Measurements from ENCODE around the gene ST6GALNAC3. TPM values are rescaled to one million over a fixed set of nuclear protein-coding genes. Genes with fewer than 3 reads are reported as not detected.
"Not testable (repeated sequence)": the region's sequence is repeated elsewhere in the genome, so short reads cannot be mapped to it uniquely, and the experiment has no call there.

Gene ST6GALNAC3
- total and polyA plus RNA-seq, 3 donors from 2014 or later = 0.46 to 0.87 (median 0.74) TPM

DNA sequence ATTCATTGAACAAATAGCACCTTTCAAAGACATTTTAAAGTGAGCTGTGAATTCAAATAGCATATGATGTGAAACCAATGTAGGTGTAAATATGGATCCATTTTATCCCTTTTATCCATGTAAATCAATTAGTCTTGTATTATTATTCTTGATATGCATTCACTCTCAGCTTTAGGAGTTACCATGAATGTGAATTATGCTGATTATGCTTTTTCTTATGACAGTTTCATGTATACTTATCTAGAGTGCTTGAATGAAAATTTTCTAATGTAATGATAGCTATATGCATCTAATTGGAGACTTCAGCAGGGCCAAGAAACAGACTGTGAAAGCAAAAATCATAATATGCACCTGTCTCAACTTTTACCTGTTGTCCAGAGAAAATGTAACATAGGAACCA, 566.2 kb downstream of the ST6GALNAC3 start:
- intact Hi-C loops (cut with DNase I; ENCODE audit: low total_unique reads) = no loop called here
- Histone ChIP-seq H3K4me3 (no peak overlapping the region), H3K9me3 (no peaks in the 10 kb centered on the region), H3K27ac (no peak overlapping the region), H3K27me3 (no peaks in the 10 kb centered on the region), H3K4me1 (no peaks in the 10 kb centered on the region), H3K36me3 (ENCODE audit: low read depth, missing control alignments) (no peaks in the 10 kb centered on the region)
- no peak for TF ChIP-seq POLR2A (IDR thresholded peaks at IDR 0.05)
- TF ChIP-seq, protein P1, sequence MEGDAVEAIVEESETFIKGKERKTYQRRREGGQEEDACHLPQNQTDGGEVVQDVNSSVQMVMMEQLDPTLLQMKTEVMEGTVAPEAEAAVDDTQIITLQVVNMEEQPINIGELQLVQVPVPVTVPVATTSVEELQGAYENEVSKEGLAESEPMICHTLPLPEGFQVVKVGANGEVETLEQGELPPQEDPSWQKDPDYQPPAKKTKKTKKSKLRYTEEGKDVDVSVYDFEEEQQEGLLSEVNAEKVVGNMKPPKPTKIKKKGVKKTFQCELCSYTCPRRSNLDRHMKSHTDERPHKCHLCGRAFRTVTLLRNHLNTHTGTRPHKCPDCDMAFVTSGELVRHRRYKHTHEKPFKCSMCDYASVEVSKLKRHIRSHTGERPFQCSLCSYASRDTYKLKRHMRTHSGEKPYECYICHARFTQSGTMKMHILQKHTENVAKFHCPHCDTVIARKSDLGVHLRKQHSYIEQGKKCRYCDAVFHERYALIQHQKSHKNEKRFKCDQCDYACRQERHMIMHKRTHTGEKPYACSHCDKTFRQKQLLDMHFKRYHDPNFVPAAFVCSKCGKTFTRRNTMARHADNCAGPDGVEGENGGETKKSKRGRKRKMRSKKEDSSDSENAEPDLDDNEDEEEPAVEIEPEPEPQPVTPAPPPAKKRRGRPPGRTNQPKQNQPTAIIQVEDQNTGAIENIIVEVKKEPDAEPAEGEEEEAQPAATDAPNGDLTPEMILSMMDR (IDR thresholded peaks at IDR 0.05) = no peak
- DNase-seq = no peak

DNA sequence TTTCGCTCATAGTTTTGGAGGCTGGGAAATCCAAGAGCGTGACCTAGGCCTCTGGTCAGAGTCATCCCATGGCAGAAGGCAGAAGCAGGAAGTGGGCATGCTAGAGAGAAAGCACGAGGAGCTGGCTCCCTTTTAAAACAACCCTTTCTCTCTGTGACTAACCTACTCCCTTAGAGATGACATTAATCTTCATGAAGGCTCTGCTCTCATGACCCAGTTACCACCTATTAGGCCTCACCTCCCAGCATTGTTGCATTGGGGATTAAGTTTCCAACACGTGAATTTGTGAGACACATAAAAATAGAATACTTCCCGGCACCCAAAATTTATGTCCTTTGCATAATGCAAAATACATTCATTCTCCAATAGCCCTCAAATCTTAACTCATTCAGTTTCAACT, 569.6 kb downstream of the ST6GALNAC3 start:
- Histone ChIP-seq H3K4me1 (no peaks in the 10 kb centered on the region), H3K4me3 (no peak overlapping the region), H3K27ac (no peak overlapping the region), H3K36me3 (ENCODE audit: low read depth, missing control alignments) (no peaks in the 10 kb centered on the region), H3K27me3 (no peaks in the 10 kb centered on the region), H3K9me3 (no peaks in the 10 kb centered on the region)
- TF ChIP-seq, protein P1 (IDR thresholded peaks at IDR 0.05) = no peak
- TF ChIP-seq POLR2A (IDR thresholded peaks at IDR 0.05) = no peak
- 70 to 82% methylated on average over 5 of the region's 5 CpGs for WGBS, 2 donors
- no peak for DNase-seq
- intact Hi-C loops (cut with DNase I; ENCODE audit: low total_unique reads) = no loop called here

DNA sequence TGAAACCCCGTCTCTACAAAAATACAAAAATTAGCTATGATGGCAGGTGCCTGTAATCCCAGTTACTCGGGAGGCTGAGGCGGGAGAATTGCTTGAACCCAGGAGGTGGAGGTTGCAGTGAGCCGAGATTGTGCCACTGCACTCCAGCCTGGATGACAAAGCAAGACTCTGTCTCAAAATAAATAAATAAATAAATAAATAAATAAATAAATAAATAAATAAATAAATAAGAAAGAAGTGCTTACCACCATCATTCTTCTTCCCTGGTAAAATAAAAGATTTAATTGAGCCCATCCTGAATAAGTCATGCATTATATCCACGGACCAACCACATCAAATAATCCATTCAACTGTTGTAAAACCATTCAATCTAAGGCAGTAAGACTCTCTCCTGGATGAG, 578.3 kb downstream of the ST6GALNAC3 start:
- H3K27ac ChIP-seq; H3K4me1 ChIP-seq; H3K4me3 ChIP-seq; DNase-seq; H3K27me3 ChIP-seq; H3K9me3 ChIP-seq; H3K36me3 ChIP-seq (ENCODE audit: low read depth, missing control alignments); intact Hi-C loops (cut with DNase I; ENCODE audit: low total_unique reads): not testable (repeated sequence)
- 83 to 87% methylated on average over 5 of the region's 5 CpGs for WGBS, 2 donors

DNA sequence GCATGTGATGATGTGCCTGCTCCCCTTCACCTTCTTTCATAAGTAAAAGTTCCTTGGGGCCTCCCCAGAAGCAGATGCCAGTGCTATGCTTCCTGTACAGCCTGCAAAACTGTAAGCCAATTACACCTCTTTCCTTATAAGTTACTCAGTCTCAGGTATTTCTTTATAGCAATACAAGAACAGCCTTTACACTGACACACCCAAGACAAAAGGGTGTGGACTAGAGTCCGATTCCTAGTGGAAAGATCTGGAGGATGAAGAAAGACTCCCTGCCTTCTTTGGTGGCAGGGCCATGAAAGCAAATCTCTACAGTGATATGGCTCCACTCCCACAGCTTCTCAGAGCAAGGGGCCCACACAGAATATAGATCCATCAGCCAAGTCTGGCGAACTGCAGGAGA, 583.1 kb downstream of the ST6GALNAC3 start:
- Histone ChIP-seq H3K9me3 (no peaks in the 10 kb centered on the region), H3K27ac (no peak overlapping the region), H3K27me3 (no peaks in the 10 kb centered on the region), H3K36me3 (ENCODE audit: low read depth, missing control alignments) (no peaks in the 10 kb centered on the region), H3K4me3 (no peak overlapping the region), H3K4me1 (no peaks in the 10 kb centered on the region)
- intact Hi-C loops (cut with DNase I; ENCODE audit: low total_unique reads) = no loop called here
- 69 to 89% methylated on average over 2 of the region's 2 CpGs for WGBS, 2 donors
- DNase-seq = no peak
- TF ChIP-seq, protein P1 (IDR thresholded peaks at IDR 0.05) = no peak
- no peak for TF ChIP-seq POLR2A (IDR thresholded peaks at IDR 0.05)

DNA sequence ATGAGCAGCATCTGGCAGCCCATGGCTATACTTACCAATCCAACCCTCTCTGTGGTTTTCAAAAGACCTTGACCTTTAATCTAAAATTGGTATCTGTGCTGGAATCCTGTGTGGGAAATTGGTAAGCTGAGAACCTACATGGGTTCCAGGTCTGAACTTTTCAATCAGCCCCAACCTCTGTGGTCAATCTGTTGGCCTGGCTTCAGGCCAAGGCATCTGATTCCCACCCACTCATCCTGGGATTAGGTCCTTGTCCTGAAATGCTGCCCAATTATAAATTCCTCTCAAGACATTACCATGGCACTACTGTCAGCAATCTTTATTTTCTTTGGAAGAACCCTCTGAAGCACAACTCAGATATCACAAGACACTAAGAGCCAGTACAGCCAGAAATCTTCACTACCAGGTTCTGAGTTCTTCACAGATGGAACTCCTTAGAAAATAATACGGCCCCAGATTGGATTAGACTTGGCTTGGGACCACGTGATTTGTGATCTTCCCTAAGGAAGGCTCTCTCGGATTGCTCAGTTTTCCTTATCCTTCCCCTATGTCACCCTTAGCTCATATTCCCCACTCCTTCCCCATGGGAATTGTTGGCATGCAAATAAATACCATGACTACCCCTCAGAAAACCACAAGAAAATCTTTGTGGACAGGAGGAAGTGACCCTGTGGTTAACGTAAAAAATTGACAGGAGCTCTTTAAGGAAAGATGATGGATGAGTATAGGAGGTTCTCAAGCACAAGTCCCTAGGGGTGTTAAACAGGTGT, 584.8 kb downstream of the ST6GALNAC3 start:
- no peaks in the 10 kb centered on the region for H3K9me3 ChIP-seq
- no peak for DNase-seq
- TF ChIP-seq, protein P1 (IDR thresholded peaks at IDR 0.05) = no peak
- TF ChIP-seq POLR2A (IDR thresholded peaks at IDR 0.05) = no peak
- no peak overlapping the region for H3K4me3 ChIP-seq
- intact Hi-C loops (cut with DNase I; ENCODE audit: low total_unique reads) = no loop called here
- no peaks in the 10 kb centered on the region for H3K27me3 ChIP-seq
- no peaks in the 10 kb centered on the region for H3K36me3 ChIP-seq (ENCODE audit: low read depth, missing control alignments)
- H3K27ac ChIP-seq = no peak overlapping the region
- no peaks in the 10 kb centered on the region for H3K4me1 ChIP-seq
- WGBS, 2 donors = 66 to 71% methylated on average over 4 of the region's 4 CpGs

Data from testis (tissue), 3 donors.